Heart right ventricle (tissue), 16 donors: ENCODE data around the gene TMEM132A. TPM values are rescaled to one million over a fixed set of nuclear protein-coding genes. Genes with fewer than 3 reads are reported as not detected.

ENCODE experiments used
- ATAC-seq, 8 donors: fragments of 200-7000 bp; cut with Tn5 transposase; one replicate each; pipeline ENCODE4 v1.9.1; 2020; ENCODE audit warnings: mild to moderate bottlenecking in 8 of 8, moderate library complexity in 8 of 8, moderate number of reproducible peaks in 1 of 8
- DNase-seq, 2 donors: peaks; one replicate each; pipeline ENCODE4 v3.0.0-alpha.2; 2020
- H3K27ac ChIP-seq, 10 donors: fragments of 200-600 bp; sonication (generic) in 2 of 10; one replicate each; pipeline versions ENCODE4 v1.5.0 to v1.8.0; 2020 to 2022; ENCODE audit warnings: mild to moderate bottlenecking in 3 of 10
- H3K27me3 ChIP-seq, 7 donors: fragments of 200-600 bp; one replicate each; pipeline ENCODE4 v1.8.0; 2021 to 2022; ENCODE audit warnings: mild to moderate bottlenecking in 2 of 7
- H3K36me3 ChIP-seq, 9 donors: fragments of 200-600 bp; sonication (generic) in 1 of 9; one replicate each; pipeline versions ENCODE4 v1.5.0 to v1.8.0; 2020 to 2022; ENCODE audit warnings: mild to moderate bottlenecking in 2 of 9
- H3K4me1 ChIP-seq, 9 donors: fragments of 200-600 bp; sonication (generic) in 1 of 9; one replicate each; pipeline versions ENCODE4 v1.5.0 to v1.8.0; 2020 to 2022; ENCODE audit warnings: mild to moderate bottlenecking in 4 of 9
- H3K4me3 ChIP-seq, 10 donors: fragments of 200-600 bp; sonication (generic) in 2 of 10; one replicate each; pipeline versions ENCODE4 v1.5.0 to v1.8.0; 2020 to 2022; ENCODE audit warnings: mild to moderate bottlenecking in 7 of 10, moderate library complexity in 2 of 10
- H3K9me3 ChIP-seq, 11 donors: fragments of 200-600 bp in 10 of 11; sonication (generic) in 2 of 11; one replicate each; pipeline versions ENCODE4 v1.5.0 to v1.8.0; 2013 to 2022; ENCODE audit warnings: mild to moderate bottlenecking in 2 of 11, control low read depth in 1 of 11, moderate library complexity in 1 of 11
- CTCF ChIP-seq, 9 donors: fragments of 200-600 bp; sonication (generic) in 2 of 9; IDR thresholded peaks; one replicate each; pipeline versions ENCODE4 v1.5.0 to v1.8.0; 2021 to 2022; ENCODE audit warnings: antibody characterized with exemption in 9 of 9, mild to moderate bottlenecking in 5 of 9, moderate library complexity in 1 of 9
- WGBS, 2 donors: extraction: QIAGEN DNeasy Blood & Tissue Kit; methylation state at CpG; one replicate each; pipeline ENCODE4 v1.1.7; 2013; ENCODE audit warnings: inconsistent platforms in 1 of 2; 5-methylcytosine and 5-hydroxymethylcytosine counted together
- intact Hi-C, 10 donors: fragments of 100-400 bp; cut with DNase I; formaldehyde crosslinking; loops; one replicate each; pipeline versions ENCODE4 v1.11.1 to v1.14.2; 2022
- polyA plus RNA-seq, 2 donors: library from polyadenylated mRNA; stranded (reverse); fragments of 200-250 nt; gene quantifications; one replicate each; pipeline ENCODE4 v1.2.3, GENCODE V29; 2013
- total RNA-seq, 10 donors: library from RNA; stranded (reverse); fragmentation: NEBNext Ultra II Directional in 3 of 10; extraction: Animal tissue kit (Norgen Biotek cat#: 25700) in 3 of 10; gene quantifications; one replicate each; pipeline versions ENCODE4 v1.2.1 to v1.2.4, GENCODE V29; 2021 to 2023
- donor health status: Arrhythmogenic right ventricular cardiomyopathy.
- donor health status: ischemic (EF 13 %, LVEDD 7.1; RV severe dilation, severe dysfunction).
- donor health status: healthy with polysubstance abuse.
- donor health status: DM: no; HTN: yes; CAD: no.
- donor health status: DM: no; HTN: no; CAD: no.
- donor health status: ischemic (EF 25% LVEDD 6.9; RV normal size, moderate dysfunction).
- donor health status: ischemic (EF 25% LVEDD 5.7; RV mildly dilated, moderate dysfunction).
- donor health status: healthy.
- donor health status: DM: yes; HTN: yes; CAD: no.
- donor health status: Ischemic cardiomyopathy.
- donor health status: ischemic (EF 35%, LVEDD 5.7; RV mildly dilated, moderate dysfunction).
- donor health status: nonischemic (EF 11% LVEDD 7.7; RV severe dilation, severe dysfunction).
- donor health status: DM: yes; HTN: yes; CAD: no.
- donor health status: PGD.
- donor health status: ischemic (EF 29% LVEDD 5.4; RV normal size, mild dysfunction).
- donor health status: nonischemic (EF 23%, LVEDD 6.1; RV moderate dilation, normal function).

TMEM132A gene
- total and polyA plus RNA-seq, 12 donors, result 3.7 to 16.4 (median 7.4) TPM

DNA sequence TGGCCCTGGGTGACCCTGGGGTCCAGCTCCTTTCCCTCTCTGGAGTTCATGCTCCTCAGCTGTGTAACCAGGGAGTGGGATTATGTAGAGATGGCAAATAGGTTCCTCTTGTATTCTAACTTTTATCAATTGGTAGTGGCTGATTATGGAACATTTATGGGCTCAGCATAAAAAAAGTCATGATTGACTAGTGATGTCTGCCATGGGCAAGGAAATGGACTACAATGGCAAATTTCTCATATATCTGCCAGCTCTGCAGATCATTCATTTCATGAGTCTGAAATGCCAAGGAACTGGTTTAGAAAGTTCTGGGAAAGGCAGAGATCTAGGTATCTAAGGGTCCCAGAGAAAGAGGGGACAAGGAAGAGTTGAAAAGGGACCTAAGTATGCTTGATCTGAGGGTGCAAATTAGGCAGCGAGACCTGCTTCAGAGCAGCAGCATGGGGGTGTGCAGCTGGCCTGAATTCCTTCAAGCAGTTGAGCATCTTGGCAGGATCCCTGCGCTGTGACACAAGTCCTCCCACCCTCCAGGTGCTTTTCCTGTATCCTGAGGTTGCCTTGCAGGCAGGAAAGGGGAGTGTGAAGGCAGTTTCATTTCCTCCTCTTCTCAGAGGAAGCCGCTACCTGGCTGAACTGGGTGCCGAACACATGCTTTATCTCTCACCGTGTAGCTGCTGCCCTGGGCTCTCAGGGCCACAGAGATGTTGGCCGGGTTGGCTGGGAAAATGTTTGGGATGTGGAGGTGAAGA lies 17.3 kb downstream of the TMEM132A start:
- peaks cover 0 to 93% (median 7%) of the 10 kb centered on the region in 9 donors for H3K36me3 ChIP-seq
- intact Hi-C loops, result no loop called here

DNA sequence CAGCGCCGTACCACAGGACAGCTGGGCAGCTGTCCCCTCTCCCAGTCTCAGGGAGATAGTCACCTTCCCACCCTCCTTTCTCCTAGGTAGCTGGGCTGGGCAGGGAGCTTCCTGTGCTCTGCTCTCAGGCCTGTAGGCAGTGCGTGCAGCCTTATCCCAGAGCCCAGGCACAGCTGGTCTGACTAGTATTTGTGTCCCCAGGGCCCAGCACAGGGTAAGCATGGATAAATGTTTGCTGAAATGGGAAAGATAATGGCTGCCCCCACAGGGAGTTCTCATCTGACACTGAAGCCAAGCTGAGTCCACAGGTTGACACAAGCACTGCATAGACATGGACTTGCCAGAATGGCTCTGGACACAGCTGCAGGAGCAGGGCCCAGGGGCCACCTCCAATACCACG lies 18.0 kb downstream of the TMEM132A start:
- 73 to 84% methylated on average over 4 of the region's 4 CpGs for WGBS, 2 donors
- H3K27ac ChIP-seq, result peak overlapping the region in 2 of 10 donors; percentile 23 to 41
- H3K9me3 ChIP-seq, result no peaks in the 10 kb centered on the region
- DNase-seq, result no peak
- intact Hi-C loops, result no loop called here
- H3K4me1 ChIP-seq, result peaks cover 0 to 38% (median 21%) of the 10 kb centered on the region in 9 donors
- no peaks in the 10 kb centered on the region for H3K27me3 ChIP-seq
- peaks cover 0 to 94% (median 7%) of the 10 kb centered on the region in 9 donors for H3K36me3 ChIP-seq
- no peak overlapping the region for H3K4me3 ChIP-seq
- TF ChIP-seq CTCF (IDR thresholded peaks at IDR 0.05), result no peak
- no peak for ATAC-seq

More for the DNA sequence above, 17.3 kb downstream of the TMEM132A start:
- Histone ChIP-seq H3K4me1 (peaks cover 0 to 43% (median 24%) of the 10 kb centered on the region in 9 donors), H3K27me3 (no peaks in the 10 kb centered on the region), H3K9me3 (no peaks in the 10 kb centered on the region), H3K27ac (peak overlapping the region in 1 of 10 donors; percentile 23), H3K4me3 (no peak overlapping the region)
- ATAC-seq (no peak), DNase-seq (no peak)
- 68 to 72% methylated on average over 6 of the region's 6 CpGs for WGBS, 2 donors
- no peak for TF ChIP-seq CTCF (IDR thresholded peaks at IDR 0.05)

- Histone ChIP-seq H3K36me3 (peaks cover 0 to 87% (median 7%) of the 10 kb centered on the region in 9 donors), H3K9me3 (no peaks in the 10 kb centered on the region), H3K4me1 (peaks cover 0 to 41% (median 14%) of the 10 kb centered on the region in 9 donors), H3K4me3 (no peak overlapping the region), H3K27me3 (no peaks in the 10 kb centered on the region), H3K27ac (peak overlapping the region in 1 of 10 donors; percentile 41)
- intact Hi-C loops, result no loop called here
- WGBS, 2 donors, result 55 to 66% methylated on average over 9 of the region's 9 CpGs
- TF ChIP-seq CTCF (IDR thresholded peaks at IDR 0.05), result no peak
- ATAC-seq, result peak in 2 of 8 donors; percentile 19 to 27
- no peak for DNase-seq
These were observed 18.8 kb downstream of the TMEM132A start for GRCh38 chr11:60942970-60943565.

DNA sequence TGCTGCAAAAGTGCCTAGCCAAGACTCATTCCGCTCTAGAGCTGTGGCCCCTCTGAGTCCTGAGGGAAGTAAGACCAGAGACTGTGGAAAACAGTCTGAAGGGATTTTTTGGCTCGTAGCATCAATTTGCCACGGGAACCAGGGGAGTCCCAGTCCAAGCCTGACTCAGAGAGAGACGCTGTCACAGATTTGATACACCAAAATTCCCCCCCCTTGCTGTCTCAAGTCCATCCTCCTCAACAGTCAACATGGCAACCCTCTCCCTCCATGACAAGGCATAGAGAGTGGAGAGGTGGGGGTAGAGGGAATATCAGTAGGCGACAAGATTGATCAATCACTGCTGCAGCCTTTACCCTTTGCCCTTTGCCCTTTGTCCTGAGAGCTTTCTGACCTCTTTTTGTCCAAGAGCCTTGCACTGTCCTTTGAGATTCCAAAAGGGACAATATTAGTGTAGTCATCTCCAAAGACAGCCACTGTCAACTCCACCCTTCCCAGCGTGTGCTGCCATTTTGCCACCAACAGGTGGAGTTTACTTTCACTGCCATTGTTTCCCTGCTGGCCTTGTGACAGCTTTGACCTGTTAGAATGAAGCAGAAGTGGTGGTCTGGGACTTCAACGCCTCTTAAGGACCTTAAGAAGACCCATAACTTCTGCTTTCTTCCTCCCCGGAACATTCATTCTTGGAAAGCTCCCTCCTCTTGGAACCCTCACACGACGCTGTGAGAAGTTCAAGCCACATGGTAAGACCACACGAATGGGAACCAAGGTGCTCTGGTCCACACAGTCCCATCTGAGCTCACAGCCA lies 20.4 kb downstream of the TMEM132A start:
- peak in 5 of 9 donors; percentile 5 to 38 (median 16) for TF ChIP-seq CTCF (IDR thresholded peaks at IDR 0.05)
- intact Hi-C loops, result no loop called here
- ATAC-seq (no peak), DNase-seq (no peak)
- peaks cover 0 to 71% (median 7%) of the 10 kb centered on the region in 9 donors for H3K36me3 ChIP-seq
- H3K4me1 ChIP-seq, result peaks cover 0 to 54% (median 26%) of the 10 kb centered on the region in 9 donors
- H3K9me3 ChIP-seq, result no peaks in the 10 kb centered on the region
- H3K4me3 ChIP-seq, result no peak overlapping the region
- H3K27me3 ChIP-seq, result no peaks in the 10 kb centered on the region
- 88 to 89% methylated on average over 11 of the region's 11 CpGs for WGBS, 2 donors
- H3K27ac ChIP-seq, result no peak overlapping the region
